HepG2 (cell line): ENCODE results near the gene INAFM1. TPM values are rescaled to one million over a fixed set of nuclear protein-coding genes. Genes with fewer than 3 reads are reported as not detected.

Experiments
- AGO2 ChIP-seq: fragments of 200-400 bp; formaldehyde crosslinking; optimal IDR thresholded peaks from 2 replicates; pipeline ENCODE3; 2017; ENCODE audit warnings: mild to moderate bottlenecking, low read depth, low read length, moderate library complexity
- ATF4 ChIP-seq, 2 experiments: fragments of 450-650 bp in 1 of 2; sonication (generic) in 1 of 2; formaldehyde crosslinking; IDR thresholded peaks; 2 replicates each; pipeline versions ENCODE4 v1.5.0 to v1.8.0; 2020 to 2022; ENCODE audit warnings: mild to moderate bottlenecking in 1 of 2, missing genetic modification reagents in 1 of 2
- BHLHE40 ChIP-seq: IDR thresholded peaks from 2 replicates; pipeline ENCODE4 v1.6.1; 2011; ENCODE audit warnings: low read length, improper control_type of control experiment
- ERF ChIP-seq: IDR thresholded peaks from 2 replicates; pipeline ENCODE4 v1.6.1; 2018; ENCODE audit warnings: missing biosample characterization, missing genetic modification reagents
- FOXP1 ChIP-seq, 2 experiments: fragments of 450-650 bp in 1 of 2; IDR thresholded peaks; 2 replicates each; pipeline ENCODE4 v1.6.1; 2017 to 2018; ENCODE audit warnings: antibody characterized with exemption in 1 of 2
- GATAD1 ChIP-seq: IDR thresholded peaks from 2 replicates; pipeline ENCODE4 v1.6.1; 2016; ENCODE audit warnings: missing genetic modification reagents, missing compliant biosample characterization
- GMEB2 ChIP-seq: IDR thresholded peaks from 2 replicates; pipeline ENCODE4 v1.6.1; 2016; ENCODE audit warnings: missing biosample characterization, missing genetic modification reagents, low read depth
- HOXA3 ChIP-seq: sonication (generic); formaldehyde crosslinking; IDR thresholded peaks from 2 replicates; pipeline ENCODE4 v1.5.0; 2020; ENCODE audit warnings: missing genetic modification reagents
- ISL2 ChIP-seq: sonication (generic); formaldehyde crosslinking; IDR thresholded peaks from 2 replicates; pipeline ENCODE4 v1.5.0; 2020; ENCODE audit warnings: missing genetic modification reagents
- MBNL3 ChIP-seq: fragments of 250-450 bp; sonication (Bioruptor Pico); conservative IDR thresholded peaks from 2 replicates; pipeline ENCODE4 v1.8.0; 2022; ENCODE audit warnings: mild to moderate bottlenecking, inconsistent platforms
- MED13 ChIP-seq: sonication (generic); formaldehyde crosslinking; IDR thresholded peaks from 2 replicates; pipeline ENCODE4 v1.5.0; 2020; ENCODE audit warnings: missing genetic modification reagents
- MIER2 ChIP-seq: IDR thresholded peaks from 2 replicates; pipeline ENCODE4 v1.6.1; 2016; ENCODE audit warnings: missing biosample characterization, missing genetic modification reagents
- PRDM4 ChIP-seq: sonication (generic); formaldehyde crosslinking; IDR thresholded peaks from 2 replicates; pipeline ENCODE4 v1.9.0; 2021; ENCODE audit warnings: missing genetic modification reagents, borderline replicate concordance
- SOX6 ChIP-seq, 2 experiments: fragments of 450-650 bp in 1 of 2; sonication (generic) in 1 of 2; formaldehyde crosslinking in 1 of 2; IDR thresholded peaks; 2 replicates each; pipeline versions ENCODE4 v1.4.0 to v1.6.1; 2017 to 2020; ENCODE audit warnings: antibody characterized with exemption in 1 of 2, mild to moderate bottlenecking in 1 of 2, missing genetic modification reagents in 1 of 2
- ZHX2 ChIP-seq, 2 experiments: sonication (generic) in 1 of 2; formaldehyde crosslinking in 1 of 2; IDR thresholded peaks; 2 replicates each; pipeline versions ENCODE4 v1.6.1 to v1.9.0; 2014 to 2022; ENCODE audit warnings: antibody characterized with exemption in 1 of 2, borderline replicate concordance in 1 of 2, inconsistent platforms in 1 of 2, low read depth in 1 of 2, missing genetic modification reagents in 1 of 2
- ZNF674 ChIP-seq: sonication (generic); formaldehyde crosslinking; IDR thresholded peaks from 2 replicates; pipeline ENCODE4 v1.5.0; 2020; ENCODE audit warnings: low read depth, mild to moderate bottlenecking, missing genetic modification reagents
- ZSCAN29 ChIP-seq: sonication (generic); formaldehyde crosslinking; conservative IDR thresholded peaks from 2 replicates; pipeline ENCODE4 v1.4.0; 2020; ENCODE audit warnings: mild to moderate bottlenecking, missing genetic modification reagents
- polyA plus RNA-seq, 8 experiments: library from polyadenylated mRNA; depleted of rRNA in 3 of 8; stranded (reverse) in 7 of 8; unstranded in 1 of 8; fragments of >200 nt; fragmentation: Illumina TruSeq in 4 of 8; extraction: Trizol in 4 of 8; gene quantifications; 2 replicates each; pipeline versions ENCODE4 v1.2.1 to v1.2.3, GENCODE V29; 2011 to 2016; ENCODE audit warnings: low read depth in 4 of 8, missing spikeins in 1 of 8, mixed read lengths in 1 of 8; ENCODE audit not compliant: insufficient read depth in 1 of 8
- total RNA-seq, 5 experiments: library from RNA; depleted of rRNA; stranded (reverse); fragments of >200 nt; fragmentation: Illumina TruSeq; extraction: Trizol; gene quantifications; 2 replicates each; pipeline ENCODE4 v1.2.3, GENCODE V29; 2016; ENCODE audit warnings: low read depth in 1 of 5

Gene INAFM1
- total and polyA plus RNA-seq, 2 of the 13 experiments (the other 11 are each of a cell fraction or from before 2014, with no cell fraction given) = 0.88 to 1.9 TPM

GRCh38 chr19:47273313-47274070 is 1.2 kb upstream of the INAFM1 start (continued):
- TF ChIP-seq ZHX2 (IDR thresholded peaks at IDR 0.05; ENCODE audit: low read depth) (0 out of 2 replicates have a peak, but pooled peaks have one; percentile 37), ZHX2 (CRISPR knock-in tag; IDR thresholded peaks at IDR 0.05; ENCODE audit: borderline replicate concordance) (no peak), MIER2 (CRISPR knock-in tag) (no peak), MBNL3 (CRISPR knock-in tag) (no peak), GATAD1 (peak; percentile 72), AGO2 (peak; percentile 76), ATF4 (CRISPR knock-in tag; IDR thresholded peaks at IDR 0.05) (peak in 1 of 2 experiments; percentile 42; a peak in 1 of 4 replicates), GMEB2 (peak; percentile 21; the same call in 1 of the 2 replicates), PRDM4 (CRISPR knock-in tag) (no peak), SOX6 (IDR thresholded peaks at IDR 0.05) (no peak), SOX6 (CRISPR knock-in tag; IDR thresholded peaks at IDR 0.05) (peak; percentile 44; the same call in 1 of the 2 replicates), FOXP1 (IDR thresholded peaks at IDR 0.05) (no peak), FOXP1 (CRISPR knock-in tag; IDR thresholded peaks at IDR 0.05) (no peak), ZSCAN29 (CRISPR knock-in tag) (0 out of 2 replicates have a peak, but pooled peaks have one; percentile 43), ZNF674 (CRISPR knock-in tag) (peak; percentile 77; the same call in 1 of the 2 replicates), BHLHE40 (no peak), MED13 (CRISPR knock-in tag) (0 out of 2 replicates have a peak, but pooled peaks have one; percentile 49), ISL2 (CRISPR knock-in tag) (peak; percentile 18; the same call in 1 of the 2 replicates), HOXA3 (CRISPR knock-in tag) (peak; percentile 60), ERF (CRISPR knock-in tag) (peak; percentile 46; the same call in 1 of the 2 replicates)
